ENCODE results near the gene LTO1. TPM values are rescaled to one million over a fixed set of nuclear protein-coding genes. Genes with fewer than 3 reads are reported as not detected.

Gene LTO1
- total and polyA plus RNA-seq, 2 of the 13 experiments (the other 11 are each of a cell fraction or from before 2014, with no cell fraction given), result 11.8 to 15.0 TPM

GRCh38 chr11:69640995-69641581 is 34.1 kb downstream of the LTO1 start, which contains the start of gene CCND1 (continued):
- TF ChIP-seq, protein P1, sequence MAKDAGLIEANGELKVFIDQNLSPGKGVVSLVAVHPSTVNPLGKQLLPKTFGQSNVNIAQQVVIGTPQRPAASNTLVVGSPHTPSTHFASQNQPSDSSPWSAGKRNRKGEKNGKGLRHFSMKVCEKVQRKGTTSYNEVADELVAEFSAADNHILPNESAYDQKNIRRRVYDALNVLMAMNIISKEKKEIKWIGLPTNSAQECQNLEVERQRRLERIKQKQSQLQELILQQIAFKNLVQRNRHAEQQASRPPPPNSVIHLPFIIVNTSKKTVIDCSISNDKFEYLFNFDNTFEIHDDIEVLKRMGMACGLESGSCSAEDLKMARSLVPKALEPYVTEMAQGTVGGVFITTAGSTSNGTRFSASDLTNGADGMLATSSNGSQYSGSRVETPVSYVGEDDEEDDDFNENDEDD (CRISPR knock-in tag; IDR thresholded peaks at IDR 0.05; ENCODE audit: borderline replicate concordance), result 0 out of 2 replicates have a peak, but pooled peaks have one; percentile 27
- TF ChIP-seq, protein P2, sequence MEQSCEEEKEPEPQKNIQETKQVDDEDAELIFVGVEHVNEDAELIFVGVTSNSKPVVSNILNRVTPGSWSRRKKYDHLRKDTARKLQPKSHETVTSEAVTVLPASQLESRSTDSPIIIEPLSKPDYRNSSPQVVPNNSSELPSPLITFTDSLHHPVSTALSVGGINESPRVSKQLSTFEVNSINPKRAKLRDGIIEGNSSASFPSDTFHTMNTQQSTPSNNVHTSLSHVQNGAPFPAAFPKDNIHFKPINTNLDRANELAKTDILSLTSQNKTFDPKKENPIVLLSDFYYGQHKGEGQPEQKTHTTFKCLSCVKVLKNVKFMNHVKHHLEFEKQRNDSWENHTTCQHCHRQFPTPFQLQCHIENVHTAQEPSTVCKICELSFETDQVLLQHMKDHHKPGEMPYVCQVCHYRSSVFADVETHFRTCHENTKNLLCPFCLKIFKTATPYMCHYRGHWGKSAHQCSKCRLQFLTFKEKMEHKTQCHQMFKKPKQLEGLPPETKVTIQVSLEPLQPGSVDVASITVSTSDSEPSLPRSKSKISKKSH (CRISPR knock-in tag; IDR thresholded peaks at IDR 0.05; ENCODE audit: borderline replicate concordance), result no peak; the same call in 1 of the 2 replicates
- TF ChIP-seq MBD4 (IDR thresholded peaks at IDR 0.05; ENCODE audit: borderline replicate concordance, low read length), result no peak
- TF ChIP-seq PRMT3 (CRISPR knock-in tag; IDR thresholded peaks at IDR 0.05; ENCODE audit: borderline replicate concordance, low read depth), result no peak
- TF ChIP-seq SAFB2 (CRISPR knock-in tag; IDR thresholded peaks at IDR 0.05; ENCODE audit: borderline replicate concordance, low read depth), result no peak
- TF ChIP-seq HIVEP1 (CRISPR knock-in tag; IDR thresholded peaks at IDR 0.05), result peak; percentile 63; the same call in 1 of the 2 replicates
- no peak for TF ChIP-seq HOXA7 (CRISPR knock-in tag; IDR thresholded peaks at IDR 0.05)
- no peak for TF ChIP-seq FLYWCH1 (CRISPR knock-in tag; IDR thresholded peaks at IDR 0.05)
- no peak for TF ChIP-seq THYN1 (CRISPR knock-in tag; IDR thresholded peaks at IDR 0.05; ENCODE audit: borderline replicate concordance, low read depth)
- TF ChIP-seq TEAD3 (CRISPR knock-in tag; optimal IDR thresholded peaks at IDR 0.05; ENCODE audit: borderline replicate concordance), result peak; percentile 36
- 0 out of 2 replicates have a peak, but pooled peaks have one; percentile 26 for TF ChIP-seq ZNF451 (CRISPR knock-in tag; IDR thresholded peaks at IDR 0.05)
- no peak for TF ChIP-seq ATF5 (CRISPR knock-in tag; IDR thresholded peaks at IDR 0.05; ENCODE audit: low read depth)
- peak; percentile 89; the same call in 1 of the 2 replicates for TF ChIP-seq ZNF749 (CRISPR knock-in tag; IDR thresholded peaks at IDR 0.05; ENCODE audit: borderline replicate concordance)
- peak; percentile 72; the same call in 1 of the 2 replicates for TF ChIP-seq ATF2 (CRISPR knock-in tag; IDR thresholded peaks at IDR 0.05)
- TF ChIP-seq DR1 (CRISPR knock-in tag; IDR thresholded peaks at IDR 0.05), result peak; percentile 77
- no peak; the same call in 1 of the 2 replicates for TF ChIP-seq ZNF441 (CRISPR knock-in tag; IDR thresholded peaks at IDR 0.05; ENCODE audit: borderline replicate concordance)
- TF ChIP-seq DPF2 (CRISPR knock-in tag; IDR thresholded peaks at IDR 0.05; ENCODE audit: borderline replicate concordance, low read depth), result no peak
- TF ChIP-seq ZBTB37 (CRISPR knock-in tag; IDR thresholded peaks at IDR 0.05), result no peak

All from HepG2 (cell line).